Esophagus squamous epithelium (tissue), 4 donors: ENCODE results near the gene ARAF.

ENCODE experiments used
- POLR2A ChIP-seq, 4 donors: fragments of 450-650 bp; IDR thresholded peaks; one replicate each; pipeline ENCODE4 v1.6.1; 2017; ENCODE audit warnings: antibody characterized with exemption in 4 of 4, mild to moderate bottlenecking in 4 of 4, moderate library complexity in 3 of 4
- TF ChIP-seq, protein P1 (sequence below), 6 experiments: fragments of 450-650 bp in 4 of 6; fragments of 200-600 bp in 2 of 6; sonication (generic) in 2 of 6; IDR thresholded peaks; one replicate each; pipeline ENCODE4 v1.5.1; 2016 to 2019; ENCODE audit warnings: antibody characterized with exemption in 6 of 6, mild to moderate bottlenecking in 4 of 6, moderate library complexity in 4 of 6

DNA sequence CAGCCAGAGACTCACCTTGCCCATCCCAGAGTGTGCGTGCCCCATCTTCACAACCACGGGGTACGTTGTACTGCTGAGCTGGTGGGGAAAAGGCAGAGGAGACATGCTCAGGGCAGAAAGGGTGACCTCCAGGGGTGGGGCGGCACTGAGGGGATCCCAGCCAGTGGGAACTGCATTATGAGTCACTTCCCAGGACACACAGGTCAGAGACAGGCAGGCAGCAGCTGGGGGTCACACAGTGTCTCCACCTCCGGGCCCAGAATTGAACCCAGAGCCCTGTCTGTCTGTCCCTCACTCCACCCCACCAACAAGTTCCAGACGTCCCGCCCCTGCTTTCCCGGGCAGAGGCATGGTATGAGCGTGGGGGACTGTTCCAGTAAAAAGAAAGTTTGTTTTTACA is 16.4 kb downstream of the ARAF start:
- TF ChIP-seq POLR2A (IDR thresholded peaks at IDR 0.05) = no peak
- TF ChIP-seq, protein P1, sequence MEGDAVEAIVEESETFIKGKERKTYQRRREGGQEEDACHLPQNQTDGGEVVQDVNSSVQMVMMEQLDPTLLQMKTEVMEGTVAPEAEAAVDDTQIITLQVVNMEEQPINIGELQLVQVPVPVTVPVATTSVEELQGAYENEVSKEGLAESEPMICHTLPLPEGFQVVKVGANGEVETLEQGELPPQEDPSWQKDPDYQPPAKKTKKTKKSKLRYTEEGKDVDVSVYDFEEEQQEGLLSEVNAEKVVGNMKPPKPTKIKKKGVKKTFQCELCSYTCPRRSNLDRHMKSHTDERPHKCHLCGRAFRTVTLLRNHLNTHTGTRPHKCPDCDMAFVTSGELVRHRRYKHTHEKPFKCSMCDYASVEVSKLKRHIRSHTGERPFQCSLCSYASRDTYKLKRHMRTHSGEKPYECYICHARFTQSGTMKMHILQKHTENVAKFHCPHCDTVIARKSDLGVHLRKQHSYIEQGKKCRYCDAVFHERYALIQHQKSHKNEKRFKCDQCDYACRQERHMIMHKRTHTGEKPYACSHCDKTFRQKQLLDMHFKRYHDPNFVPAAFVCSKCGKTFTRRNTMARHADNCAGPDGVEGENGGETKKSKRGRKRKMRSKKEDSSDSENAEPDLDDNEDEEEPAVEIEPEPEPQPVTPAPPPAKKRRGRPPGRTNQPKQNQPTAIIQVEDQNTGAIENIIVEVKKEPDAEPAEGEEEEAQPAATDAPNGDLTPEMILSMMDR (IDR thresholded peaks at IDR 0.05) = no peak
